Retinal pigment epithelial cell (primary cell): Measurements from ENCODE around the gene C22orf42.
"Not testable (repeated sequence)": the region's sequence is repeated elsewhere in the genome, so short reads cannot be mapped to it uniquely, and the experiment has no call there.

ENCODE experiments used
- DNase-seq: peaks from one replicate; pipeline ENCODE4 v3.0.0-alpha.2; 2010; ENCODE audit warnings: low read depth
- H3K4me3 ChIP-seq: 2 replicates; pipeline ENCODE4 v1.5.1; 2011; ENCODE audit warnings: mild to moderate bottlenecking, low read length, control low read depth, moderate library complexity
- TF ChIP-seq, protein P1 (sequence below): conservative IDR thresholded peaks from 2 replicates; pipeline ENCODE4 v1.5.1; 2011; ENCODE audit warnings: low read depth, low read length, control low read depth, inconsistent platforms

The C22orf42 gene

DNA sequence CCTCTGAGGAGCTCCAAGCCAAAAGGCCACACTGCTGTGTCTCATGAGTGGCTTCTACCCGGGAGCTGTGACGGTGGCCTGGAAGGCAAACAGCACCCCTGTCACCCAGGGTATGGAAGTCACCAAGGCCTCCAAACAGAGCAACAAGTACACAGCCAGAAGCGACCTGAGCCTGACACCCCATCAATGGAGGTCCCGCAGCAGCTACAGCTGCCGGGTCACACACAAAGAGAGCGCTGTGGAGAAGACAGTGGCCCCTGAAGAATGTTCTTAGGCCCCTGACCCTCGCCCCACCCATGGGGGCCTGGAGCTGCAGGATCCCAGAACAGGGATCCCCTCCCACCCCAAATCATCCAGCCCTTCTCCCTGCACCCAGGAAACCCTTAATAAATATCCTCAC lies 40.9 kb upstream of the C22orf42 start:
- TF ChIP-seq, protein P1, sequence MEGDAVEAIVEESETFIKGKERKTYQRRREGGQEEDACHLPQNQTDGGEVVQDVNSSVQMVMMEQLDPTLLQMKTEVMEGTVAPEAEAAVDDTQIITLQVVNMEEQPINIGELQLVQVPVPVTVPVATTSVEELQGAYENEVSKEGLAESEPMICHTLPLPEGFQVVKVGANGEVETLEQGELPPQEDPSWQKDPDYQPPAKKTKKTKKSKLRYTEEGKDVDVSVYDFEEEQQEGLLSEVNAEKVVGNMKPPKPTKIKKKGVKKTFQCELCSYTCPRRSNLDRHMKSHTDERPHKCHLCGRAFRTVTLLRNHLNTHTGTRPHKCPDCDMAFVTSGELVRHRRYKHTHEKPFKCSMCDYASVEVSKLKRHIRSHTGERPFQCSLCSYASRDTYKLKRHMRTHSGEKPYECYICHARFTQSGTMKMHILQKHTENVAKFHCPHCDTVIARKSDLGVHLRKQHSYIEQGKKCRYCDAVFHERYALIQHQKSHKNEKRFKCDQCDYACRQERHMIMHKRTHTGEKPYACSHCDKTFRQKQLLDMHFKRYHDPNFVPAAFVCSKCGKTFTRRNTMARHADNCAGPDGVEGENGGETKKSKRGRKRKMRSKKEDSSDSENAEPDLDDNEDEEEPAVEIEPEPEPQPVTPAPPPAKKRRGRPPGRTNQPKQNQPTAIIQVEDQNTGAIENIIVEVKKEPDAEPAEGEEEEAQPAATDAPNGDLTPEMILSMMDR = no peak
- no peak overlapping the region for H3K4me3 ChIP-seq
- DNase-seq = no peak

DNA sequence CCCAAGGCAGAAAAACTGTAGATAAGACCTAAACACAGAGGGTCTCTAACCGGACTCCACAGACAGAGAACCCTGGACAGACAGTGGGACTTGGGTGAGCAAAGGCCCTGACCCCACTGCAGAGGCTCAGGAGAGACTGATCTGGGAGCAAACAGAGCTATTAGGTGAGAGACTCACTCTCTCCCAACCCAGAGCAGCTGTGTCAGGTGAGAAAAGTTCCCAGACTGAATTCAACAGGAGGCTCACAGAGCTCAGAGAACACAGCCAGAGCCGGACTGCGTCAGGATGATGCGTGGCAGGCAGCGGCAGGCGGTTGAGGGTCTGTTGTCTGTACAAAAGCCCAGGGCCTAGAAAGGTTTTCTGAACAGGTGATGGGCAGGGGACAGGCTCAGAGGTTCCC lies 40.2 kb upstream of the C22orf42 start:
- TF ChIP-seq, protein P1 = no peak
- DNase-seq = no peak
- no peak overlapping the region for H3K4me3 ChIP-seq

DNA sequence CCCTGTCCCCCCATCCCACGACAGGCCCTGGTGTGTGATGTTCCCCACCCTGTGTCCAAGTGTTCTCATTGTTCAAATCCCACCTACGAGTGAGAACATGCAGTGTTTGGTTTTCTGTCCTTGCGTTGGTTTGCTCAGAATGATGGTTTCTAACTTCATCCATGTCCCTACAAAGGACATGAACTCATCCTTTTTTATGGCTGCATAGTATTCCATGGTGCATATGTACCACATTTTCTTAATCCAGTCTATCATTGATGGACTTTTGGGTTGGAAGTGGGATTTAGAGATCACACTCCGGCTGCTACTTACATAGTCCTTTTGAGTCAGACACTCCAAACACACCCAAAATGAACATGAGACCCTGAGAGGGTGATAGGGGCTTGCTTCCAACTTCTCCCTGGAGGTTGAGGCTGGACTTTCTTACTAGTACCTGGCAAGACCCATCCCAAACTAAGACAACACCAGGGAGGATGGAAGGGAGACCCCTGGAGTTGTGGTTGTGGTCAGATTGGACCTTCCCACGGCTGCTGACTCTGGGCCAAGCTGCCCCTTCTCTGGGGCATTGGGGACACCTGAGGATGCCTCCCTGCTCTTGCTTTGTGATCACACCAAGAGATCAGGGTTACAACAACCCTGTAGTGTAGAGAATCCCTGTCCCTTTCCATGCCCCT lies 38.6 kb upstream of the C22orf42 start:
- not testable (repeated sequence) for DNase-seq, H3K4me3 ChIP-seq

DNA sequence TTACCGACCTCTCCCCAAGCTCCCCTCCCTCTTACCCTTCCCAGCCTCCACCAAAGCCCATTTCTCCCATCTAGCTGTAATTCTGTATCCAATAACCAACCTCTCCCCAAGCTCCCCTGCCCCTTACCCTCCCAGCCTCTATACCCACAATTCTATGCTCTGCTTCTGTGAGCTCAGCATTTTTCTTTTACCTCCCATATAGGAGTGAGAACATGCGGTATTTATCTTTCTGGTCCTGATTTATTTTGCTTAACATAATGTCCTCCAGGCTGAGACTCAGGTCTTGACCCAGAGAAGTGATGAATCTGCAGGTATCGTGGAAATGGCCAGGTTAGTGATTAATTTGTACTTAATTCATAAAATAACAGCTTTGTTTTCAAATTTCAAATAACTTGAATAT lies 36.8 kb upstream of the C22orf42 start:
- not testable (repeated sequence) for DNase-seq

DNA sequence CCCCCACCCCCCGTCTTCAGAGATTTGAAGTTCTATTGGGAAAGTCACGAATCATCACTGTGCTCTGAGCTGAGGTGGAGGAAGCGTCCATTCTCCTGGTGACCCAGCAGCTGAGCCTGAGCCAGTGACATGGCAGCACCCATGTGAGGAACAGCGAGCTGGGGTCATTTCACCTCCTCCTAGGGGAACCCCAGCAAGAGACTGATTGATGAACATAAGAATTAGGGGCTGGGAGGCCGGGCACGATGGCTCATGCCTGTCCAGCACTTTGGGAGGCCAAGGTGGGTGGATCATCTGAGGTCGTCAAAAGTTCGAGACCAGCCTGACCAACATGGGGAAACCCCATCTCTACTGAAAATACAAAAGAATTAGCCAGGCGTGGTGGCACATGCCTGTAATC lies 34.2 kb upstream of the C22orf42 start:
- not testable (repeated sequence) for H3K4me3 ChIP-seq, DNase-seq

More for the DNA sequence above, 36.8 kb upstream of the C22orf42 start:
- not testable (repeated sequence) for H3K4me3 ChIP-seq

DNA sequence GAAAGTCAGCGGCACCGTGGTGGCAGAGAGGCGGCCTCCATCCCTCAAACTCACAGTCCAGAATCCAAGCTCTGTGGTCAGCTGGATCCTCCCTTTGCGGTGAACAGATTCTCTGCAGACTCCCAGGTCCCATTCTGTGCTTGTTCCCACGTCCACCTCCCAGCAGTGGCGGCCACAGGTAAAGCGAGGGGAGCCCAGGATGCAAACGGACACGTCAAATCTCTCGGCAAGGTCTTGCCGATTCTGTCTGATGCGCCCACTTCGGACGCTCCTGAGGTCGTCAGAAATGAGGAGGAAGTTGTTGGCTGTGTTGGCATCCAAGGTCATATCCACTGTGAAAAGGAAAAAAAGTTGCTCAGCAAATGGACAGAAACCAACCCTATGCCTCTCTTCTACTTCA lies 31.9 kb upstream of the C22orf42 start:
- DNase-seq, H3K4me3 ChIP-seq: not testable (repeated sequence)

DNA sequence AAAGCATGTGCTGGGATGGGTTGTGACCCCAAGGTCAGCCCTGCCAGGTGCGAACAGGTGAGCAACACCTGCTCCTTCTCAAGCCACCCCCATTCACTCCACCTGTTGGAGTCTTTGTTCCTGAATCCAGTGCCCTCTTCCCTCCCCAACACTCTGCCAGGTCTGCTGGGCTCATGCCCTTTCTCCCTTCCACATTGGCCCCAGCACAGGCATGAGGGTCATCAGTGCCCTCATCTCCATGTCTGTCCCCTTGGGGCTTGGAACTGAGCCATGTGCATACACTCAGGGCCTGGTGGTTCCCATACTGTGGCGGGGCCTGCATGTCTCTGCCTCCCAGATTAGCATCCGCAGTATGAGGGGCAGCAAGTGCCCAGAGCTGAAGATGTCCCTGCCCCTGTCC lies 26.7 kb upstream of the C22orf42 start:
- TF ChIP-seq, protein P1 = no peak
- no peak for DNase-seq
- H3K4me3 ChIP-seq = no peak overlapping the region

DNA sequence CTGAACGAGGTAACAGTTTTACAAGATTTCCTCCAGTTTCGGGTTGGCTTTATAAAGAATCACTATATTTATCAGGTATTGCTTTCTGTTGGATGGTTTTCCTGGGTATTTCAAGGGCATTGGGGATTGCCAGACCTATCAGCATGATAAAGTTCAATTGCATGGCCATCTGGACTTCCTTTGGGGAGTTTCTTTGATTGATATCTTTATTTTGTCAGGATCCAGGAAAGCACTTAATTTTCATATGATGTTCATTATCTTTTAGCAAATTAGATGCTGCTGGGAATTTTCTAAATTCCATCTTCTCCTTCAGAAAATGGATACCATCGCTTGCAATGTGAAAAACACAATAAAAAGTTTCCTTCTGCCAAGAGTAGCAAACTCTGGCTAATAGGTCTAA lies 24.5 kb upstream of the C22orf42 start:
- TF ChIP-seq, protein P1 = no peak
- DNase-seq = no peak
- H3K4me3 ChIP-seq = no peak overlapping the region

DNA sequence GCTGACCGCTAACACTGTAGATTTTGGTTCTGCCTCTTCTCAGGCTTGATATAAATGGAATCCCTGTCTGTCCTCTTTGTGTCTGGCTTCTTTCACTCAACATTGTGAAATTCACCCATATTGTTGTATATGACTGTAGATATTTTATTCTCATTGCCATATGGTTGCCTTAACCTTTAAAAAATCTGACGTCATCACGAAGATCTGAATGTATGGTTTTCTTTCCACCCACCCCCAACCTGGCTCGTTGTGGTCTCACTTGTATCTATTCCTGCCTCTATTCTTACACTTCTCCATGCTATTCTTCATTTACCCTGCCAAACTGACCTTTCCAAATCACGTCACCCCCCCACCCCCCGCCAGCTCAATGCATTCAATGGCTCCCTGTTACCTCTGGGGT lies 21.9 kb upstream of the C22orf42 start:
- H3K4me3 ChIP-seq = no peak overlapping the region

More for the DNA sequence above, 21.9 kb upstream of the C22orf42 start:
- DNase-seq = no peak
- TF ChIP-seq, protein P1 = no peak
